ENCODE measurements around the gene WNT3A.

DNA sequence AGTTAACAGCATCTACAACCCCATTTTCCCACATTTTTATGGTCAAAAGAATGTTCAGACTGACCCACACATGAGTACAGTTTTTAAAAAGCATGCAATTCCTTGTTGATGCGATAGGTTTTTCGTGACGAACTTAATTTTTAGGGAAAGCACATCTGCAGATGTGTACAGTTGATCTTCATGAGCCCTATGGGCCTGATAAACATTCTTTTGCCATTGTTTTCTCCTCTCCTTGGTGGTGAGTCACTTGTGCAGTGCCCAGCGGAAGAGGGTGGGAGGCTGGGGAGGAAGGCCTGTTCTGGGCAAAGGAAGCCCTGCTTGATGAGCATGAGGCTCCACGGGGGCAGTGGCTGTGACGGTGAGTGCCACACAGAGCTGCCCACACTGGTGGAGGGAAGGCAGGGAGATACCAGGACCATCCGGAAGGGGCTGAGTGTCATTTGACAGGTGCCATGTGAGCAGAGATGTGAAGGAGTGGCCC is 81.0 kb downstream of the WNT3A start:
- TF ChIP-seq POLR2AphosphoS5 (IDR thresholded peaks at IDR 0.05; ENCODE audit: low read depth, low read length), result no peak
- no peak for TF ChIP-seq POLR2A (IDR thresholded peaks at IDR 0.05; ENCODE audit: low read depth, low read length)
- TF ChIP-seq SPI1 (IDR thresholded peaks at IDR 0.05; ENCODE audit: low read depth, low read length), result no peak
- TF ChIP-seq TAF1 (IDR thresholded peaks at IDR 0.05; ENCODE audit: low read depth, low read length), result no peak

Data from GM12891 (cell line).